Fibroblast of mammary gland (primary cell): ENCODE measurements around the gene ARHGAP15.

Source experiments
- DNase-seq: peaks from one replicate; pipeline ENCODE4 v3.0.0-alpha.2; 2010; ENCODE audit warnings: low read depth
- H3K4me3 ChIP-seq: 2 replicates; pipeline ENCODE4 v1.5.1; 2011; ENCODE audit warnings: low read depth, mild to moderate bottlenecking, low read length, moderate library complexity; ENCODE audit not compliant: control insufficient read depth
- TF ChIP-seq, protein P1 (sequence below): conservative IDR thresholded peaks from 2 replicates; pipeline ENCODE4 v1.5.1; 2011; ENCODE audit warnings: low read depth, low read length, inconsistent platforms; ENCODE audit not compliant: control insufficient read depth, insufficient read depth

Gene ARHGAP15

DNA sequence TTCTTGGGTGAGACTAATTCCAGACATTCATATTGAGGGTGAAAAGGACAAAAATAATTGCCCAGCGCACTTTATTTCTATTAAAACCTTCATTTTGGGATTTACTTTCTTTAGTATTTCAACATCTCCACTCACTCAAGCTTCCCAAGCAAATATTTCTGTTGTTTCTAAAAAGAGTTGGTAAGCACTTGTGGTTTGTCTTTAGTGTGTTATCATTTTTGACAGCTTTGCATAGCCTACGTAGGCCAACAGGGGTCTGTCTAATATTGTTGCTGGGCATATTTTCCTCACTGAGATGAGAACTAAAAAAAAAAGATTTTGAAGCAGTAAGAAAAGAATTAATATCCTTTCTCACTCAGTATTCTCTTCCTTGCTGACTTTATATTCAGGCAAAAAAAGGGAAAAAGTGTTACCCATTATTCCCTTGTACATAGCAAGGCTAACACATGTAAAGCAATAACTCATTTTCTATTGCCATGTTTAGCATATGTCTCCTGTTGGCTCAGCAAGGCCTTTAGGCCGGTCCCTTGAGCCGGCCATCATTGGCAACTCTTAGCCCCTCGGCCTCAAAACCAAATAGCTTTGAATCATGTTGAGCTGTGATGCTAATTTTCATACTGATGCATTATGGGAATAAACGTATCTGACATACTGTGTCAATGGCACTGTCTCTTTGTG, 494.2 kb downstream of the ARHGAP15 start:
- TF ChIP-seq, protein P1, sequence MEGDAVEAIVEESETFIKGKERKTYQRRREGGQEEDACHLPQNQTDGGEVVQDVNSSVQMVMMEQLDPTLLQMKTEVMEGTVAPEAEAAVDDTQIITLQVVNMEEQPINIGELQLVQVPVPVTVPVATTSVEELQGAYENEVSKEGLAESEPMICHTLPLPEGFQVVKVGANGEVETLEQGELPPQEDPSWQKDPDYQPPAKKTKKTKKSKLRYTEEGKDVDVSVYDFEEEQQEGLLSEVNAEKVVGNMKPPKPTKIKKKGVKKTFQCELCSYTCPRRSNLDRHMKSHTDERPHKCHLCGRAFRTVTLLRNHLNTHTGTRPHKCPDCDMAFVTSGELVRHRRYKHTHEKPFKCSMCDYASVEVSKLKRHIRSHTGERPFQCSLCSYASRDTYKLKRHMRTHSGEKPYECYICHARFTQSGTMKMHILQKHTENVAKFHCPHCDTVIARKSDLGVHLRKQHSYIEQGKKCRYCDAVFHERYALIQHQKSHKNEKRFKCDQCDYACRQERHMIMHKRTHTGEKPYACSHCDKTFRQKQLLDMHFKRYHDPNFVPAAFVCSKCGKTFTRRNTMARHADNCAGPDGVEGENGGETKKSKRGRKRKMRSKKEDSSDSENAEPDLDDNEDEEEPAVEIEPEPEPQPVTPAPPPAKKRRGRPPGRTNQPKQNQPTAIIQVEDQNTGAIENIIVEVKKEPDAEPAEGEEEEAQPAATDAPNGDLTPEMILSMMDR, result no peak
- H3K4me3 ChIP-seq, result no peak overlapping the region
- DNase-seq, result no peak

DNA sequence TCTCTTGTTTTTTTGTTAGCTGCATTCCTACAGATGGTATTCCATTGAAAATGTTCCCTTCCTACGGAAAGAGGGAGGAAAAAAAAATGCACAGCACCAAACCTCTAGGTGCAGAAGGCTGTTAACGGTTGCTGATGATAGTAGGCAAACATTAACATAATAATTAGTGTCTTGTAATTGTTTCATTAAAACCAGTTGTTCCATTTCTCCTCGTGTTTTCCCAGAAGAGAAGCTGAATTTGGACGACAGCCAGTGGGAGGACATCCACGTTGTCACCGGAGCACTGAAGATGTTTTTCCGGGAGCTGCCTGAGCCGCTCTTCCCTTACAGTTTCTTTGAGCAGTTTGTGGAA, 494.7 kb downstream of the ARHGAP15 start:
- DNase-seq, result no peak
- no peak overlapping the region for H3K4me3 ChIP-seq
- TF ChIP-seq, protein P1, result no peak

DNA sequence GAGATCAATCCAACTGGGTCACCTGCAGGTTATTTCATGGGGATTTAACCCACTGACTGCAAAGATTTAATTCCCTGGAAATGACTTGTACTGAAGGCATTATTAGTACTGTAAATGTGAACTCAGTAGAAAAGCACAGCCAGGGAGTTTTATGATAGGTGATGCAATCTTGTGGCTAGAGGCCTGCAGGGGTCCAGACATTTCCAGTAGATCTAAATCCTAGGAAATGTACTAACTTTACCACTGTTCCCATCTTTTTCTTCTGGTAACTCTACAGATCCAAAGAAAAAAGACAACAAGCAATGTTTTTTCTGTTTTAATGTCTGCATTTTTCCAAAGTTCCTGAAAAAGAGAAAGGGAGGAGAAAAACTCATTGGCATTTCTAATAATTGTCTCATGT, 500.1 kb downstream of the ARHGAP15 start:
- TF ChIP-seq, protein P1, result no peak
- DNase-seq, result peak; percentile 34
- no peak overlapping the region for H3K4me3 ChIP-seq

DNA sequence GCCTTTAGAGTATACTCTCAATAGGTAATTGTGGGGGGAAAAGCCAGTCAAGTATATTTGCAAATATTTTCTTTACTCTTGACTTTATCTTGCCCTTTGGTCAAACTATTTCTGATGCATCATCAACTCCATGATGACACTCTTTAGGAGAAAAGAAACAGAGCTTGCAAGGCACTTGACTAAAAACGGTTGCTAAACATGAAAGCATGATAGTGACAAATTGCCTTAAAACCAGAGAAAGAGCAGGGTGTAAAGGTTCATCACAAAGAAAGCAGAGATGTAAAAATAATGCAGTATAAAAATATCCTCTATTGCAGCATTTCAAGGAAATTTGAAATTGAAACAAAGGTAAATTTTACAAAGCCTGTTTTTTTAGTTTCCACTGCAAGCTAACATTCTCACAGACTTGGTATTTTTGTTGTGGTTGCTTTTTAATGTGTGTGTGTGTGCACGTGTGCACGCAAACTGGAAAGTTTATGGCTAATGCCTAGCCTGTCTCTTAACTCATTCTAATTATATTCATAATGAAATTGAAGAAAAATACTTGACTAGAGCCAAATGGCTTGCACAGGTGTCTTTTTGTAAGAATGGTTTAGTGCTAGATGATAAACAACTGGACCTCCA, 503.6 kb downstream of the ARHGAP15 start:
- DNase-seq, result no peak
- TF ChIP-seq, protein P1, result no peak
- no peak overlapping the region for H3K4me3 ChIP-seq

DNA sequence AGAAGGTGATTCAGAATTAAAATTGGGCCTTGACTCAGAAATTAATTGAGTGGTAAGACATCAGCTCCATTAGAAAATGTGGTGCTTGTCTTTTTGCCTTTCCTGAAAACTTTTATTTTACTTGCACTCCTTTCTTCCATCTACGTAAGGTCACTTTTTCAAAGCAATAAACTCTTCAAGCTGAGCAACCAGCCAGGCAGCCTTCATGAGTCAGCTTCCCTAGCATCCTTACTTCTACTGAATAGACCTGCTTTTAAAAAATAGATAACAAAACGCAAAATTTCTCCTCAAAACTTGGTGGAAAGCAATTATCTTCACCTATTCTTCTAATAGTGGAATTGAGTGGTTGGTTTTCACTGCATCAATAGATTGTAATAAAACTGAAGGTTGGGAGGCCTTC, 504.2 kb downstream of the ARHGAP15 start:
- no peak overlapping the region for H3K4me3 ChIP-seq
- no peak for DNase-seq
- TF ChIP-seq, protein P1, result no peak

DNA sequence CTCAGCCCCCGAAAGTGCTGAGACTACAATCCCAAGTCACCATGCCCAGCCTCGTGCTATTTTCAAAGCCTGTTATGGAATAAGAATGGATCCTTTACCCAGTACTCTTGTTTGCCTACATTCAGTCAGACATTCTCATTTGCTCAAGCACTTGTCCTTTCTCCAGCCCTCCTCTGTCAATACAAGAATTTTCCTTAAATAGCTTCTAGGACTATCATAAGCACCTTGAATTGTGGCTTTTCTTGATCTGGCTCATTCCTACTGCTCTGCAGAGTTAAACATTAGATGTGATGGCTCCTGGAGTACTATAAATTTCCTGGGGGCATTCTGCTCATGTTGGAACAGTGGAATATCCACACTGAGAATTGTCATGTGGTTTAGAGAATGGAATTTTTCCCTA, 506.1 kb downstream of the ARHGAP15 start:
- H3K4me3 ChIP-seq, result no peak overlapping the region
- TF ChIP-seq, protein P1, result no peak

More for the DNA sequence above, 506.1 kb downstream of the ARHGAP15 start:
- no peak for DNase-seq
